ENCODE measurements around the gene TRIM23.

GRCh38 chr5:65620021-65620420 lies 4.1 kb downstream of the TRIM23 start:
- TF ChIP-seq CTCF (IDR thresholded peaks at IDR 0.05) (no peak), POLR2A (IDR thresholded peaks at IDR 0.05) (no peak), POLR2AphosphoS5 (IDR thresholded peaks at IDR 0.05; ENCODE audit: insufficient read depth in 1 of 2, low read depth in 1 of 2) (no peak)
